HG02840 (cell line): ENCODE measurements around the gene SLC27A3.
A peak's percentile ranks its signal among the peaks of the same experiment; 100 is the strongest.

Experiments
- ATAC-seq: cut with Tn5 transposase; IDR thresholded peaks from one replicate; pipeline ENCODE4 v1.9.1; 2021; ENCODE audit warnings: mild to moderate bottlenecking, moderate library complexity, moderate number of reproducible peaks; ENCODE audit not compliant: unreplicated experiment, low FRiP score

The SLC27A3 gene

GRCh38 chr1:153774780-153775457 lies at the start of gene SLC27A3:
SLC27A3 (plus strand) TSS chr1:153775407; CDS start chr1:153775498, 91 bp downstream.
- ATAC-seq: no peak

- peak; percentile 96 for ATAC-seq
These were observed 47.5 kb upstream of the SLC27A3 start, which contains the start of gene INTS3 for GRCh38 chr1:153727463-153728304. INTS3 (plus strand) TSS chr1:153728050; CDS start chr1:153728635, 585 bp downstream.

- no peak for ATAC-seq
These were observed 46.7 kb upstream of the SLC27A3 start for GRCh38 chr1:153728305-153729066.

GRCh38 chr1:153730468-153730988 lies 44.7 kb upstream of the SLC27A3 start:
- ATAC-seq: no peak

GRCh38 chr1:153733970-153734369 lies 41.2 kb upstream of the SLC27A3 start:
- no peak for ATAC-seq

- ATAC-seq: no peak
These were observed 40.7 kb upstream of the SLC27A3 start for GRCh38 chr1:153734396-153735089.

GRCh38 chr1:153735090-153735420 lies 40.2 kb upstream of the SLC27A3 start:
- ATAC-seq: no peak

GRCh38 chr1:153741986-153742385 lies 33.2 kb upstream of the SLC27A3 start:
- no peak for ATAC-seq

- ATAC-seq: peak; percentile 73
These were observed 32.6 kb upstream of the SLC27A3 start for GRCh38 chr1:153742411-153743142.

- no peak for ATAC-seq
These were observed 29.8 kb upstream of the SLC27A3 start for GRCh38 chr1:153745417-153745816.

- no peak for ATAC-seq
These were observed 29.0 kb upstream of the SLC27A3 start for GRCh38 chr1:153746174-153746573.

GRCh38 chr1:153748903-153749302 lies 26.3 kb upstream of the SLC27A3 start:
- ATAC-seq: no peak

- peak; percentile 70 for ATAC-seq
These were observed 25.7 kb upstream of the SLC27A3 start for GRCh38 chr1:153749408-153750005.

GRCh38 chr1:153750026-153750995 lies 24.9 kb upstream of the SLC27A3 start:
- no peak for ATAC-seq

GRCh38 chr1:153752072-153752471 lies 23.1 kb upstream of the SLC27A3 start:
- no peak for ATAC-seq

- no peak for ATAC-seq
These were observed 22.5 kb upstream of the SLC27A3 start for GRCh38 chr1:153752571-153753195.

GRCh38 chr1:153754266-153754665 lies 20.9 kb upstream of the SLC27A3 start:
- ATAC-seq: no peak

GRCh38 chr1:153760440-153760839 lies 14.8 kb upstream of the SLC27A3 start:
- no peak for ATAC-seq
